Activated T-cell treated with anti-CD3 and anti-CD28 coated beads for 48 hours (primary cell): ENCODE data around the gene LAMB4.

ENCODE experiments used
- DNase-seq: peaks from one replicate; pipeline ENCODE4 v3.0.0-alpha.2; 2020; ENCODE audit warnings: low read depth

LAMB4 gene

GRCh38 chr7:108014747-108015682 lies 115.1 kb downstream of the LAMB4 start:
- no peak for DNase-seq

GRCh38 chr7:108014215-108014614 lies 115.9 kb downstream of the LAMB4 start:
- no peak for DNase-seq

GRCh38 chr7:108012499-108013430 lies 117.4 kb downstream of the LAMB4 start:
- no peak for DNase-seq

- no peak for DNase-seq
These were observed 119.8 kb downstream of the LAMB4 start for GRCh38 chr7:108010377-108010776.

- DNase-seq: no peak
These were observed 120.3 kb downstream of the LAMB4 start for GRCh38 chr7:108009873-108010272.

- DNase-seq: no peak
These were observed 121.3 kb downstream of the LAMB4 start for GRCh38 chr7:108008827-108009226.

- no peak for DNase-seq
These were observed 121.9 kb downstream of the LAMB4 start for GRCh38 chr7:108008240-108008639.

- no peak for DNase-seq
These were observed 122.4 kb downstream of the LAMB4 start for GRCh38 chr7:108007762-108008161.

- DNase-seq: no peak
These were observed 122.9 kb downstream of the LAMB4 start for GRCh38 chr7:108007261-108007660.

- DNase-seq: no peak
These were observed 125.7 kb downstream of the LAMB4 start for GRCh38 chr7:108004220-108005142.

- no peak for DNase-seq
These were observed 126.6 kb downstream of the LAMB4 start for GRCh38 chr7:108003599-108003935.

GRCh38 chr7:108002726-108003598 lies 127.2 kb downstream of the LAMB4 start, which contains the start of gene LAMB1:
Gene LAMB1 (minus strand): TSS chr7:108003161. CDS start chr7:108002885, 276 bp downstream.
- DNase-seq: no peak

- DNase-seq: no peak
These were observed 128.1 kb downstream of the LAMB4 start for GRCh38 chr7:108001764-108002725.

- no peak for DNase-seq
These were observed 129.0 kb downstream of the LAMB4 start for GRCh38 chr7:108000875-108001763.

GRCh38 chr7:107999779-108000560 lies 130.2 kb downstream of the LAMB4 start:
- no peak for DNase-seq

GRCh38 chr7:107998660-107999480 lies 131.3 kb downstream of the LAMB4 start:
- DNase-seq: no peak

- DNase-seq: no peak
These were observed 132.0 kb downstream of the LAMB4 start for GRCh38 chr7:107998150-107998549.
